Loucy (cell line): Measurements from ENCODE around the gene CEP97.

Experiments
- CTCF ChIP-seq: fragments of 200-600 bp; sonication (generic); conservative IDR thresholded peaks from 2 replicates; pipeline ENCODE4 v1.5.1; 2014; ENCODE audit warnings: mild to moderate bottlenecking, antibody characterized with exemption, low read length
- EZH2phosphoT487 ChIP-seq: fragments of 200-600 bp; IDR thresholded peaks from 2 replicates; pipeline ENCODE4 v1.6.1; 2018; ENCODE audit warnings: antibody characterized with exemption, mild to moderate bottlenecking, moderate library complexity, borderline replicate concordance

GRCh38 chr3:101701696-101702634 lies 22.4 kb upstream of the CEP97 start:
- TF ChIP-seq EZH2phosphoT487 (no peak), CTCF (no peak)
